ENCODE results near the gene ZBTB20.

ZBTB20 gene

GRCh38 chr3:114659109-114660061, 487.7 kb downstream of the ZBTB20 start:
- no peak for TF ChIP-seq ZNF274 (IDR thresholded peaks at IDR 0.05; ENCODE audit: low read depth, low read length)

GRCh38 chr3:114651555-114651954, 495.5 kb downstream of the ZBTB20 start:
- no peak overlapping the region for H3K4me3 ChIP-seq (ENCODE audit: low read length)
- no peak for TF ChIP-seq ZNF274 (IDR thresholded peaks at IDR 0.05; ENCODE audit: low read depth, low read length)

More at GRCh38 chr3:114659109-114660061, 487.7 kb downstream of the ZBTB20 start:
- no peak overlapping the region for H3K4me3 ChIP-seq (ENCODE audit: low read length)

- H3K4me3 ChIP-seq (ENCODE audit: low read length) = no peak overlapping the region
- TF ChIP-seq ZNF274 (IDR thresholded peaks at IDR 0.05; ENCODE audit: low read depth, low read length) = no peak
These were observed 496.3 kb downstream of the ZBTB20 start for GRCh38 chr3:114650808-114651207.

DNA sequence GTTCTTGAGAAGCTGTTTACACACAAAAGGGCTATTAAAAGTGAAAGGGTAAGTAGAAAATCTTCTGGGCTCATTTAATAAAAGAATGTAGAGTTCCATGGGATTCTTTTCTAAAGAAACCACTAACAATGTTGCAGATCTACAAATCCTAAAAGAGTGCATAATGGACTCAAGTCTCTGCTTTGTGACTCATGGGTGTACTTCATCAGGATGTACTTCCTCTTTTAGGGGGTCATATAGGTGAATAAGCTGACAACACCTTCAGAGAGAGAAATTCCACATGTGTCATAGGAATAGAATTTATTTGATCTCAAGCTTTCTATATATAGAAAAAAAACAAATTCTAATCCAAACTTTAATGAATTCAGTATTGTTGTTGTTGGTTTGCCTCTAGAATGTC, 497.8 kb downstream of the ZBTB20 start:
- no peak for TF ChIP-seq ZNF274 (IDR thresholded peaks at IDR 0.05; ENCODE audit: low read depth, low read length)
- H3K4me3 ChIP-seq (ENCODE audit: low read length) = no peak overlapping the region

DNA sequence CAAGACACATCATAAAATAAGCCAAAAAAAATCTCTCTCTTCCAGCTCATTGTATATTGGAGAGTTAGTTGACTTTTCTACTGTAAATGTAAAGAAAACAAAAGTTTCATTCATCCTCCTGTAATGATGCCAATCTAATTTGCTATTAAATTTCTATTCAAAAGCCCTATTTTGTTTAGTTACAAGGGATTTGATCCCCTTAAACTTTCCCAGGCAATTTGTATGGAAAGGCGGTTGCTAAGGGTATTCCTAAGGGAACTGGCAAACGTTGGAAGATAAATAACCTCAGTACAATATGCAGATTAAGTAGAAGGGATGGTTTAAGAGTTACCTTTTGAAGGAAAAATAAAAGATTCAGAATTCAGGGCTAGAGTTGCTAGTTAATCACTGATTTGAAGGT, 500.6 kb downstream of the ZBTB20 start:
- TF ChIP-seq ZNF274 (IDR thresholded peaks at IDR 0.05; ENCODE audit: low read depth, low read length) = no peak
- no peak overlapping the region for H3K4me3 ChIP-seq (ENCODE audit: low read length)

GRCh38 chr3:114645392-114645791, 501.7 kb downstream of the ZBTB20 start:
- H3K4me3 ChIP-seq (ENCODE audit: low read length) = no peak overlapping the region
- TF ChIP-seq ZNF274 (IDR thresholded peaks at IDR 0.05; ENCODE audit: low read depth, low read length) = no peak

DNA sequence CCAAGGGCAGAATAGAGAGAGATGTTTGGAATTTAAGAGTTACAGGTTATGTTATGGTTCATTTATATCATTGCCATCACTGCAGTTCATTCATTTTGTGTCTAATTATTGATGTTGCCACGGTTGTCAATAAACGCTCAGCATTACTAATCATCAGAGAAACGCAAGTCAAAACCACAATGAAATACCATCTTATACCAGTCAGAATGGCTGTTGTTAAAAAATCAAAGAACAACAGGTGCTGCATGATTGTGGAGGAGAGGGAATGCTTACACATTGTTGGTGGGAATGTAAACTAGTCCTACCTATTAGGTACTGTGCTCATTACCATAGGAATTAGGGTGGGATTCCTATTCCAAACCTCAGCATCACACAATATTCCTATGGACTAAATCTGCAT, 502.7 kb downstream of the ZBTB20 start:
- TF ChIP-seq ZNF274 (IDR thresholded peaks at IDR 0.05; ENCODE audit: low read depth, low read length) = no peak
- no peak overlapping the region for H3K4me3 ChIP-seq (ENCODE audit: low read length)

DNA sequence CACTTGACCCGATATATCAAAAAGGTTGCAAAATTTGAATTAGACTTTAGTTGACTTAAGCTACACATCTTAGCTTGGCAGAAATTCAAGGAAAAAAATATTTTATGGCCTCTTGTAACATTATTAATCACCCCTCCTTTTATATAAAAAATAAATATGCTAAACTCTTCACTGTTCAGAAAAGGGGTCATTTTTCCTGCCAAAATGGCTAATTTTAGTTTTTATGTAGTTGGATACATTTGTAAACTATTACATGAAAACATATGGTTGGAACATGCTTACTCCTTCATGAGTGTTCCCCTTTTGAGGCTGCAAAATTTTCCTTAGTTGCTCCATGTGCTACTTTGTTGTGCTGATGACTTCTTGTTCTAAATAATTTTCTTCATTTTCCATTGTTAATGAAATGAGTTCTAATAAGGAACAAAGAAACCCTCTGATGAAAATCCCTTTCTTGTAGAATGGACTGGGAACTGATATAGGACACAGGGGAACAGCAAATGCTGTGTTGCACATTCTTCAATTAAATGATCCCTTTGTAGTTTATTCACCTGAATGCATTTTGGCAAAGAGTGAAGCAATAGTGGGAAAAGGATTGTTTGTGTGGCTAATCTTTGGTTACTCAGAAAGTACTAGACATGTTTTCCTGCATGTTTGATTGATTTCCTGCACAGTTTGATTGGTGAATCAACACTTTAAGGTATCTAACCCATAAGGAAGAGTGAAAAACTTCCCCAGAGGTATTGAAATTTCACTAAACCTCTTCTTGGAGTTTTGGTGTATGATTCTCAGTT, 503.9 kb downstream of the ZBTB20 start:
- TF ChIP-seq ZNF274 (IDR thresholded peaks at IDR 0.05; ENCODE audit: low read depth, low read length) = no peak
- H3K4me3 ChIP-seq (ENCODE audit: low read length) = no peak overlapping the region

- no peak overlapping the region for H3K4me3 ChIP-seq (ENCODE audit: low read length)
- no peak for TF ChIP-seq ZNF274 (IDR thresholded peaks at IDR 0.05; ENCODE audit: low read depth, low read length)
These were observed 507.0 kb downstream of the ZBTB20 start for GRCh38 chr3:114640126-114640525.

GRCh38 chr3:114639171-114639570, 507.9 kb downstream of the ZBTB20 start:
- no peak for TF ChIP-seq ZNF274 (IDR thresholded peaks at IDR 0.05; ENCODE audit: low read depth, low read length)

DNA sequence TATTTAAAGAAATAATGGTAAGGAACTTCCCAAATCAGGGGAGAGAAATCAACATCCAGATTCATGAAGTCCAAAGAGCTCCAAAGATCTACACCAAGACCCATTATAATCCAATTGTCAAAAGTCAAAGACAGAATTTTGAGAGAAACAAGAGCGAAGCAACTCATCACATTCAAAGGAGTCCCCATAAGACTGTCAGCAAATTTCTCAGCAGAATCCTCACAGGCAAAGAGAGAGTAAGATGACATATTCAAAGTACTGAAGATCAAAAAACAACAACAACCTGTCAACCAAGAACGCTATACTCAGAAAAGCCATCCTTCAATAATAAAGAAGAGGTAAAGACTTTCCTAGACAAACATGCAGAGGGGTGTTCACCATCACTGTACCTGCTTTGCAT, 511.2 kb downstream of the ZBTB20 start:
- no peak overlapping the region for H3K4me3 ChIP-seq (ENCODE audit: low read length)
- TF ChIP-seq ZNF274 (IDR thresholded peaks at IDR 0.05; ENCODE audit: low read depth, low read length) = no peak

More at GRCh38 chr3:114639171-114639570, 507.9 kb downstream of the ZBTB20 start:
- no peak overlapping the region for H3K4me3 ChIP-seq (ENCODE audit: low read length)

GRCh38 chr3:114634635-114635034, 512.5 kb downstream of the ZBTB20 start:
- no peak overlapping the region for H3K4me3 ChIP-seq (ENCODE audit: low read length)
- TF ChIP-seq ZNF274 (IDR thresholded peaks at IDR 0.05; ENCODE audit: low read depth, low read length) = no peak

DNA sequence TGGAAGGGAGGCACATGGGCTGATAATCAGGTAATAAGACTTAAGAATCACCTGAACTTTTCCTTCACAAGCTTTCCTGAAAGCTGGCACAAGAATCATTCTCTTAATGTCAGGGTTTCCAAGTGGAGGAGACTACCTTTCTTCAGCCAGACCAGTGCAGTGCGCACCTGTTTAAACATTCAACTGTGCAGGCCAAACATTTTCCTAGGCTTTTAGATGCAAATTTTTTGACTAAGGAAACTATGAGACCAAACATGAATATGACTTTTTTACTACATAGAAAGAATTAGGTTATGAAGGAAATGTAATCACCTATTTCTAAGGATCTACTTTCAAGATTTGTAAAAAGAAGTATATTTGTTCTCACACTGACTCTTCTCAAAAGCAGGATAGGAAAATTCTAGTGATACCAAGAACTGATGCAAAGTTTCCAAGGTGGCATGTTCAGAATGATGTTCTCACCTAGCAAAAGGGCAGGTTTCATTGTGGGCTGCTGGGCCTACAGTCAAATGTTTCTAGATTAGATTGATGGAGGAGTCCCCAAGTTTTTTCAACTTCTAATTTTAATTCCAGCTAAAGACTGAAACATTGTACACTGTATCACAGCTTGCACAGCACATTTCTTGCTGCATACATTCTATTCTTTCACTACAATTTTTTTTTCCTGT, 514.2 kb downstream of the ZBTB20 start:
- H3K4me3 ChIP-seq (ENCODE audit: low read length) = no peak overlapping the region
- no peak for TF ChIP-seq ZNF274 (IDR thresholded peaks at IDR 0.05; ENCODE audit: low read depth, low read length)

- no peak for TF ChIP-seq ZNF274 (IDR thresholded peaks at IDR 0.05; ENCODE audit: low read depth, low read length)
- H3K4me3 ChIP-seq (ENCODE audit: low read length) = no peak overlapping the region
These were observed 519.3 kb downstream of the ZBTB20 start for GRCh38 chr3:114627770-114628169.

All from GM08714 (cell line).